ENCODE data around the gene GLYATL1B.
"Not testable (repeated sequence)": the region's sequence is repeated elsewhere in the genome, so short reads cannot be mapped to it uniquely, and the experiment has no call there.

Gene GLYATL1B, protein sequence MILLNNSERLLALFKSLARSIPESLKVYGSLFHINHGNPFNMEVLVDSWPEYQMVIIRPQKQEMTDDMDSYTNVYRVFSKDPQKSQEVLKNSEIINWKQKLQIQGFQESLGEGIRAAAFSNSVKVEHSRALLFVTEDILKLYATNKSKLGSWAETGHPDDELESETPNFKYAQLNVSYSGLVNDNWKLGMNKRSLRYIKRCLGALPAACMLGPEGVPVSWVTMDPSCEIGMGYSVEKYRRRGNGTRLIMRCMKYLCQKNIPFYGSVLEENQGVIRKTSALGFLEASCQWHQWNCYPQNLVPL

GRCh38 chr11:59086007-59086406 is at the start of gene GLYATL1B:
TSS of gene GLYATL1B (plus strand) at chr11:59086307. CDS start at chr11:59086307, 0 bp downstream.
- DNase-seq (ENCODE audit: low read depth in 2 of 2): not testable (repeated sequence)

DNA sequence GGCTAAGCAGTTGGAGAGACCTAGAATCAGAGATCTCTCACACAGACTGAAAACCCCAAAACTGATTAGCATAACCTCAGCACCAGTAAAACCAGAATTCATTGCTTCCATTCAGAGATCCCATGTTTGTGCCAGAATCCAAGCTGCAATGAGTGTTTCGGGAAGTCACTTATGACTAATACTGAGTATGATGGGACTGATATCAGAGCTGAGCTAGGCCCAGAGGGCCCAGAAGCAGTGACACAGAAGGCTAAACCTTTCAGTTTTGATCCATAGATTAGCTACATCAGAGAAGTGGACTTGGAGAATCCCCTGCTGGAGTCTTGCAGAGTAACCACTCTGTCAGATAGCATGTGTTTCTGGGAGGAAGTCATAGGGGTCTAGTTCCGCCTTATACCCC is 49.6 kb upstream of the GLYATL1B start:
- not testable (repeated sequence) for DNase-seq (ENCODE audit: low read depth in 2 of 2)

- DNase-seq (ENCODE audit: low read depth in 2 of 2): not testable (repeated sequence)
Observed at GRCh38 chr11:59037434-59037833, 48.7 kb upstream of the GLYATL1B start.

DNA sequence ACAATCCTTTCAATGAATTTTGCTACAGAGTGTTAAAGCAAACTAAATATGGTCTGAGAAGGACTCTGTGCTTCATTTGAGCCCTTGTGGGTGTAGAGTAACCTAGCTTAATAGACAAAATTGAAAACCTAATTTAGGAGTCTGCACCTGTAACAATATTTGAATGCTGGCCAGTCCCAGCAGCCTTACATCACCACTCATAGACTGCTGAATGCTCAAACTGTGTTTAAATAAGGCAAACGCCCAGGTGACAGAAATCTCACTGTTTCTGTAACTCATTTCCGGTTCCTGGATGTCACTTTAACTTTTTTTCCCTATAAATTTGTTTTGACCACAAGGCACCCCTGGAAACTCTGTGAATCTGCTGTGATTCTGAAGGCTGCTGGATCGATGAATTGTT is 45.5 kb upstream of the GLYATL1B start:
- DNase-seq (ENCODE audit: low read depth in 2 of 2): no peak

DNA sequence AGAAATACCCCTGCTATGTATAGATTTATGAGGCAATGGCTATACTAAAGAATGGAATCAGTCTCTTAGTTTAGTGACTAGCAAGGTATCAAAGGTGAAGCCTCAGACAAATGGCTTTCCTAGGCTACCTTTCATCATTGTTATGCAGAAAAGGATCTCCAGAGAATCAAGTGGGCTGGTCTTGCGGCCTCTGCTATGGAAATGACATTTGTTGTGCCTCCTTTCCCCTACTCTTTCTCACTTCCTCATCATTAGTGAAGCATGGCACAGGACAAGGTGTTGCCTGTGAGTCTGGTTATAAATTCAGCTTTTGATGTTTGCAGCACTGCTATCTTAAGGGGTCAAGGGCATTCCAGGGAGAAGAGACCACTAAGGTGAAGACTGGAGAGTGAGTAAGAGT is 34.7 kb upstream of the GLYATL1B start:
- DNase-seq (ENCODE audit: low read depth in 2 of 2): not testable (repeated sequence)

DNA sequence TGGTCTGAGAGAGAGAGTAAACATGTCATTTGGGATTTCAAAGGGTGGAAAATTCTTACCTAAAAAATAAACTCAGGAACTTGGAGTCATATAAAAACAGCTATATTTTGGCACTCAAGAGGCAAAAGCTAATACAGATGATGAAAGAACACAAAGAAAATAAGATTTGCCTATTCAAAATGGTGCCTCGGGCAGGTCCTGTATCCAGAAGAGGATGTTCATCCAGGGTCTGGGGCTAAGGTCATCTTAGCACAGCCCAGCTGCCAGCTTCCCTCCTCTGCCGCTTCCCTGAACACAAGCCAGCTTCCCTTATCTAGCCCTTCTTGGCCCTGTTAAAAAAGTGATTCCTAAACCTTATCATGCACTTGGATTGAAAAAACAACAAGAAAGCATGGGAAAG is 33.8 kb upstream of the GLYATL1B start:
- not testable (repeated sequence) for DNase-seq (ENCODE audit: low read depth in 2 of 2)

DNA sequence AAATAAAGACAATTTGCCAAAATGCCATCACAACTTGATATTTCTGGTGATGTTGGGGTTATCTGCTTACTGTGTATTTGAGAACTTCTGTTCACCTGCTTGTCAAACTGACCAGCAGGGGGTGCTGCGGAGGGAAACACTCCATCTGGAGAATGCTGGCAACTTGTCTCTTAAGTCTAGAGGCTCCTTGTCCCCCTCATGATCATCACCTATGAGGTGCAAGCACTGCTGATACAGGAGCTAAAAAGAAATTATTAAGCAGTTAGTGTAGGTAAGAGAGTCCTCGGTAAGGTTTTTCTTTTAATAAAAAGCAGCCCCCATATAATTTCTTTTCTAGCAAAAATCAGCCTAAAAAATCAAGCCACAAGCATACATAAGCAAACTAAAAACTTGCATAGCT is 32.7 kb upstream of the GLYATL1B start:
- DNase-seq (ENCODE audit: low read depth in 2 of 2): peak; percentile 55 to 58

- peak; percentile 35 to 43 for DNase-seq (ENCODE audit: low read depth in 2 of 2)
Observed at GRCh38 chr11:59058120-59059033, 27.7 kb upstream of the GLYATL1B start.

DNA sequence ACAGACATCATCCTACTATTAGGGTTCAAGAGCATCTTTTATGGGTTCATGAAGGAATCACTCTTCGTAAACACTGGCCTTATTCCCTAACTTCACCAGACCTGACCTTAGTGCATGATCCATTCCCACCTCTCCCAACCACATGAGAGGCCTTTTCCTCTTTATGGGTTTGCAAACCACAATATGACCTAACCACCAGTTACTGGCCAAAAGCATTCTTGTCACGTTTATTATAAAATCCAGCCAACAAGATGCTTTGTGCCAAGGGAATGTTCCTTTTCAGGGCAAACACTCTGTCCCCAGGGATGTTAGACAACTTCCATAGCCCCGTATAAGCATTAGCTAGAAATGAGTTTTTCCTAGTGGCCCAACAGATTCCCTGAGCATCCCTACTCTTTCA is 26.0 kb upstream of the GLYATL1B start:
- DNase-seq (ENCODE audit: low read depth in 2 of 2): not testable (repeated sequence)

GRCh38 chr11:59062602-59063529 is 23.2 kb upstream of the GLYATL1B start:
- DNase-seq (ENCODE audit: low read depth in 2 of 2): no peak

DNA sequence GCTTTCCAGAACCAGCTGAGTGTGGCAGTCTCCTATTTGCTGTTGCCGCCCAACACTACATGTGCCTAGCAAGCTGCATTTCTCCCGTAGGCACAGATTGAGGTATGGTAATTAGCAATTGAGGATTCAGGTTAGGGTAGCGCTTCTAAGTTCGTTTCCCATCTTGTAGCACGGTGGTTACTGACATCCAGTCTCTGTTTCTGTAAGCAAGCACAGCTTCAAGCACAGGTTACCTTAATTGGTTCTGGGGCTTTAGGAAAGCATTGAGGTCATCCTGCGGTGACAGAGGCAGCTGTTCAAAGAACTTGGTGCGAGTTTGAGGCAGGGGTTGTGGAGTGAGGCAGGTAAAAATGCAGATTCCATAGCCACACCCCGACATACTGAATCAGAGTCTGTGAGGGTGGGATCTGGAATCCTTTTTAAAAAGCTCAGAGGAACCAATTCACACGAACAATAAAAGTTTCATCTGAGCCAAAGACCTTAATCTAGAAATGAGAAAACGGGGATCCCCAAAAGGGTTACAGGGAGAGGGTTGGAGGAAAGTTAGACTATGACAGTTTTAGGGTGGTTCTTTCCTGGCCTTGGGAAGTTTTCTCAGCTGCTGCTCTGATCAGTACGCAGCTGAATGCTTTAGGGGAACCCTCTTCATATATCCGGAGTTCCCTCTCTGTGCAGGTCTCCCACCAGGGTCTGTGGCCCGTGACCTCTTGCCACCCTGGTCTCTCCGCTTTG is 21.9 kb upstream of the GLYATL1B start:
- not testable (repeated sequence) for DNase-seq (ENCODE audit: low read depth in 2 of 2)

DNA sequence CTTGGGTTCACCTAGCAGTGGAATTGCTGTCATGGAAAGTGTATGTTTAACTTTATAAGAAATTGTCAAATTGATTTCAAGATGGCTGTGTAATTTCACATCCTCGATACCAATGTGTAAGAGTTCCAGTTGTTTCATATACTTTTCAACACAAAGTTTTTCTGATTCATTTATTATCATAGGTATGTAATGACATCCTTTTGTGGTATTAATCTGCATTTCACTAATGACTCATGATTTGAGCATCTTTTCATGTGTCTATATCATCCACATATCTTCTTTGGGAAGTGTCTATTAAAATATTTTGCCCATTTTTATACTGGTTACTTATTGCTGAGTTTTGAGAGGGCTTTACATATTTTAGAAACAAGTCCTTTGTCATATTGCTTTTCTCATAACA is 17.0 kb upstream of the GLYATL1B start:
- DNase-seq (ENCODE audit: low read depth in 2 of 2): no peak

GRCh38 chr11:59076876-59077571 is 9.1 kb upstream of the GLYATL1B start:
- no peak for DNase-seq (ENCODE audit: low read depth in 2 of 2)

- no peak for DNase-seq (ENCODE audit: low read depth in 2 of 2)
Observed at GRCh38 chr11:59078435-59078834, 7.7 kb upstream of the GLYATL1B start.

- no peak for DNase-seq (ENCODE audit: low read depth in 2 of 2)
Observed at GRCh38 chr11:59079086-59079485, 7.0 kb upstream of the GLYATL1B start.

GRCh38 chr11:59080421-59080820 is 5.7 kb upstream of the GLYATL1B start:
- DNase-seq (ENCODE audit: low read depth in 2 of 2): not testable (repeated sequence)

DNA sequence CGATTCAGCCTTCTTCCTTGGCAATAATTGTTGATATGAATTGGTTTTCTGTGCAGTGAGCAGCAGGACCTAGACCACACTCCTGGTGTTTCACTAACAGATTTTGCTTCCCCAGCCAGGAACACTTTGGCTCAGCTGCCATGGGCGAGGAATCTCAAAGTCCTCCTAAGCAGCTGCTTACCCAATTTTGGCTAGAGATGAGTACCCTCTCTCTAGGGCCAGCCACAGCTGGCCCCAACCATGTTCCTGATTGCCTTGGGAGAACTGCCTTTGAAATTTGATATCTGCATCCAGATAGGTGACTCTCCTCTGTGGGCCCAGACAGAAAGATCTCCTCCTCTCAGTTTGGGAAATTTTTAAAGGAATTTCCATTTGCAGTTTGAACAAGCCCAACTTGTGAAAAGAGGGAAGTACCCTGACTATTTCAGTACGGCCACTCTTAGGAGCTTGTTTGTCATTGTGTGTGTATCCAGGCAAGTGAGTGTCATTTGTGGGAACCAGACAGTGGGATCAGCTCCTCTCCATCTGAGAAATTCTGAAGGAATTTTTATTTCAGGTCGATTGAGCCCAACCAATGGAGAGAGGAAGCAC is 4.6 kb upstream of the GLYATL1B start:
- not testable (repeated sequence) for DNase-seq (ENCODE audit: low read depth in 2 of 2)

- DNase-seq (ENCODE audit: low read depth in 2 of 2): no peak
Observed at GRCh38 chr11:59088162-59088561, 2.1 kb downstream of the GLYATL1B start.

GRCh38 chr11:59093576-59093975 is 7.5 kb downstream of the GLYATL1B start:
- not testable (repeated sequence) for DNase-seq (ENCODE audit: low read depth in 2 of 2)

DNA sequence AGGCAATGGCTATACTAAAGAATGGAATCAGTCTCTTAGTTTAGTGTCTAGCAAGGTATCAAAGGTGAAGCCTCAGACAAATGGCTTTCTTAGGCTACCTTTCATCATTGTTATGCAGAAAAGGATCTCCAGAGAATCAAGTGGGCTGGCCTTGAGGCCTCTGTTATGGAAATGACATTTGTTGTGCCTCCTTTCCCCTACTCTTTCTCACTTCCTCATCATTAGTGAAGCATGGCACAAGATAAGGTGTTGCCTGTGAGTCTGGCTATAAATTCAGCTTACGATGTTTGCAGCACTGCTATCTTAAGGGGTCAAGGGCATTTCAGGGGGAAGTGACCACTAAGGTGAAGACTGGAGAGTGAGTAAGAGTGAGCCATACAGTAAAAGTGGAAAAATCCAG is 9.1 kb downstream of the GLYATL1B start:
- DNase-seq (ENCODE audit: low read depth in 2 of 2): not testable (repeated sequence)

Data from activated CD8-positive, alpha-beta memory T cell treated with anti-CD3 and anti-CD28 coated beads for 4 hours (primary cell).